Heart left ventricle (tissue), 16 donors: ENCODE data around the gene GAR1. TPM values are rescaled to one million over a fixed set of nuclear protein-coding genes. Genes with fewer than 3 reads are reported as not detected.
A peak's percentile ranks its signal among the peaks of the same experiment; 100 is the strongest.

Source experiments
- ATAC-seq, 4 donors: fragments of 200-7000 bp; cut with Tn5 transposase; one replicate each; pipeline ENCODE4 v1.9.1; 2020 to 2022; ENCODE audit warnings: moderate library complexity in 4 of 4, mild to moderate bottlenecking in 3 of 4, moderate number of reproducible peaks in 1 of 4
- DNase-seq, 5 donors: peaks; one replicate each; pipeline ENCODE4 v3.0.0-alpha.2; 2020
- H3K27ac ChIP-seq, 12 donors: fragments of 200-600 bp; sonication (generic) in 4 of 12; one replicate each; pipeline versions ENCODE4 v1.5.0 to v1.8.0; 2016 to 2022; ENCODE audit warnings: mild to moderate bottlenecking in 2 of 12
- H3K27me3 ChIP-seq, 9 donors: fragments of 200-600 bp; sonication (generic) in 2 of 9; one replicate each; pipeline versions ENCODE4 v1.5.1 to v1.8.0; 2016 to 2022; ENCODE audit warnings: mild to moderate bottlenecking in 3 of 9
- H3K36me3 ChIP-seq, 9 donors: fragments of 200-600 bp; sonication (generic) in 2 of 9; one replicate each; pipeline versions ENCODE4 v1.5.0 to v1.8.0; 2018 to 2022; ENCODE audit warnings: mild to moderate bottlenecking in 2 of 9
- H3K4me1 ChIP-seq, 12 donors: fragments of 200-600 bp; sonication (generic) in 4 of 12; one replicate each; pipeline versions ENCODE4 v1.5.0 to v1.8.0; 2016 to 2022; ENCODE audit warnings: mild to moderate bottlenecking in 3 of 12
- H3K4me3 ChIP-seq, 12 donors: fragments of 200-600 bp; sonication (generic) in 4 of 12; one replicate each; pipeline versions ENCODE4 v1.5.0 to v1.8.0; 2017 to 2022; ENCODE audit warnings: mild to moderate bottlenecking in 9 of 12, moderate library complexity in 4 of 12
- H3K9me3 ChIP-seq, 12 donors: fragments of 200-600 bp; sonication (generic) in 4 of 12; one replicate each; pipeline versions ENCODE4 v1.5.0 to v1.8.0; 2016 to 2022; ENCODE audit warnings: mild to moderate bottlenecking in 1 of 12
- POLR2A ChIP-seq, 2 donors: fragments of 450-650 bp; IDR thresholded peaks; one replicate each; pipeline ENCODE4 v1.6.1; 2017; ENCODE audit warnings: antibody characterized with exemption in 2 of 2, mild to moderate bottlenecking in 2 of 2, moderate library complexity in 2 of 2
- WGBS, 4 donors: extraction: QIAGEN DNeasy Blood & Tissue Kit in 2 of 4; methylation state at CpG; one replicate each; pipeline versions ENCODE4 v1.1.5 to v1.1.7; 2013 to 2018; 5-methylcytosine and 5-hydroxymethylcytosine counted together
- intact Hi-C, 10 donors: fragments of 100-400 bp; cut with DNase I; formaldehyde crosslinking; loops; one replicate each; pipeline versions ENCODE4 v1.11.1 to v1.14.2; 2022
- polyA plus RNA-seq, 2 donors: library from polyadenylated mRNA; stranded (reverse); fragments of 200-250 nt; gene quantifications; one replicate each; pipeline ENCODE4 v1.2.3, GENCODE V29; 2013
- total RNA-seq, 9 donors: library from RNA; depleted of rRNA in 2 of 9; stranded (reverse); fragments of >200 nt in 2 of 9; fragmentation: NEBNext Ultra II Directional in 3 of 9; extraction: Animal tissue kit (Norgen Biotek cat#: 25700) in 3 of 9; gene quantifications; one replicate each; pipeline versions ENCODE4 v1.1.0 to v1.2.4, GENCODE V29; 2016 to 2023
- TF ChIP-seq, protein P1 (sequence below), 12 donors: fragments of 200-600 bp; sonication (generic) in 4 of 12; IDR thresholded peaks; one replicate each; pipeline versions ENCODE4 v1.5.0 to v1.8.0; 2018 to 2022; ENCODE audit warnings: antibody characterized with exemption in 12 of 12, mild to moderate bottlenecking in 5 of 12
- donor health status: ischemic (EF 13 %, LVEDD 7.1; RV severe dilation, severe dysfunction).
- donor health status: healthy with polysubstance abuse.
- donor health status: DM: no; HTN: yes; CAD: no.
- donor health status: DM: no; HTN: no; CAD: no.
- donor health status: ischemic (EF 25% LVEDD 6.9; RV normal size, moderate dysfunction).
- donor health status: ischemic (EF 25% LVEDD 5.7; RV mildly dilated, moderate dysfunction).
- donor health status: healthy.
- donor health status: DM: yes; HTN: yes; CAD: no.
- donor health status: ischemic (EF 35%, LVEDD 5.7; RV mildly dilated, moderate dysfunction).
- donor health status: nonischemic (EF 11% LVEDD 7.7; RV severe dilation, severe dysfunction).
- donor health status: DM: yes; HTN: yes; CAD: no.
- donor health status: PGD.
- donor health status: ischemic (EF 29% LVEDD 5.4; RV normal size, mild dysfunction).
- donor health status: nonischemic (EF 23%, LVEDD 6.1; RV moderate dilation, normal function).

GAR1 gene
- total and polyA plus RNA-seq, 11 donors, result 3.2 to 22.3 (median 8.5) TPM

DNA sequence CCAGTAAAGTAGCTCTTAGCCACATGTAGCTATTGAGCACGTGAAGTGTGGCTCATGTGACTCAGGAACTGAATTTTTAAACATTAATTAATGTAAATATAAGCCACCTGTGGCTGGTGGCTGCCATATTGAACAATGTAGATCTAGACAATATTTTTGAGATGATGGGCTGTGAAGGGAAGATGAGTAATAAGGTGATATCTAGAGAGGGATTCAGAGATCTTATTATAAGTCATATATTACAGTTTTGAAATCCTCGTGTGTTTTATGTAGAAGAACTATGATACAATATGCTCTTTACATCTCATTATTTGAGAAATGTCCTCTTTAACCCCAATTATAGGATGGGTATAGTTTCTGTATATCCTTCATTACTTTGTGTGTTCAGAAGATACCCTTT lies 5.6 kb downstream of the GAR1 start:
- 81 to 91% (median 85%) methylated on average over 2 of the region's 2 CpGs for WGBS, 4 donors
- TF ChIP-seq, protein P1, sequence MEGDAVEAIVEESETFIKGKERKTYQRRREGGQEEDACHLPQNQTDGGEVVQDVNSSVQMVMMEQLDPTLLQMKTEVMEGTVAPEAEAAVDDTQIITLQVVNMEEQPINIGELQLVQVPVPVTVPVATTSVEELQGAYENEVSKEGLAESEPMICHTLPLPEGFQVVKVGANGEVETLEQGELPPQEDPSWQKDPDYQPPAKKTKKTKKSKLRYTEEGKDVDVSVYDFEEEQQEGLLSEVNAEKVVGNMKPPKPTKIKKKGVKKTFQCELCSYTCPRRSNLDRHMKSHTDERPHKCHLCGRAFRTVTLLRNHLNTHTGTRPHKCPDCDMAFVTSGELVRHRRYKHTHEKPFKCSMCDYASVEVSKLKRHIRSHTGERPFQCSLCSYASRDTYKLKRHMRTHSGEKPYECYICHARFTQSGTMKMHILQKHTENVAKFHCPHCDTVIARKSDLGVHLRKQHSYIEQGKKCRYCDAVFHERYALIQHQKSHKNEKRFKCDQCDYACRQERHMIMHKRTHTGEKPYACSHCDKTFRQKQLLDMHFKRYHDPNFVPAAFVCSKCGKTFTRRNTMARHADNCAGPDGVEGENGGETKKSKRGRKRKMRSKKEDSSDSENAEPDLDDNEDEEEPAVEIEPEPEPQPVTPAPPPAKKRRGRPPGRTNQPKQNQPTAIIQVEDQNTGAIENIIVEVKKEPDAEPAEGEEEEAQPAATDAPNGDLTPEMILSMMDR (IDR thresholded peaks at IDR 0.05), result no peak
- no peak for TF ChIP-seq POLR2A (IDR thresholded peaks at IDR 0.05)
- H3K27me3 ChIP-seq, result no peaks in the 10 kb centered on the region
- H3K36me3 ChIP-seq, result peaks cover 0 to 87% (median 71%) of the 10 kb centered on the region in 9 donors
- H3K4me3 ChIP-seq, result no peak overlapping the region
- H3K27ac ChIP-seq, result no peak overlapping the region
- H3K4me1 ChIP-seq, result peaks cover 0 to 15% (median 8%) of the 10 kb centered on the region in 12 donors
- ATAC-seq (no peak), DNase-seq (no peak)
- intact Hi-C loops, result loop anchor here in 3 of 10 donors (5.0 to 10.0 kb wide), 3 partner anchors 116 to 389 kb away; partner anchors contain the start of genes CASP6 (in 2 of the 3) and SEC24B (in 1 of the 3)
- H3K9me3 ChIP-seq, result no peaks in the 10 kb centered on the region

DNA sequence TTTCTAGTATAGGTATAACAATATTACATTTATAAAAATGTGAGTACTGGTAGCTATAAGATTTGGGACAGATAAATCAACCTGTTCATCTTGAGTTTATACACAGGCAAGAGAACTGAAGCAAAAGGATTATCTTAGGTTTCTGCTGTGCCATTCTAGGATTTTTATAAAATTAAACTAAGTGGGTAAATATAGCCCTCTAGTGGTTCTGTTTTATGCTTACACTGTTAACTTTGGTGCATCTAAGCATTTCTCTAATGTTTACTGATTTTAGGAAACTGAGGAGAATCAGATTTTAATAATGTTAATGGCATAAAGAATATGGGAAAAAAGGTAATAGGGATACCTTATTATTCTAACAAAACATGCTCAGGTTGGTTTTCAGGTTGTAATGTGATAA lies 11.2 kb downstream of the GAR1 start:
- no peak overlapping the region for H3K4me3 ChIP-seq
- H3K4me1 ChIP-seq, result no peaks in the 10 kb centered on the region
- no peak for DNase-seq
- intact Hi-C loops, result loop anchor here in 9 of 10 donors (1.0 to 10.0 kb wide), 5 partner anchors 122 to 404 kb away; partner anchors contain the start of gene CASP6 (in 2 of the 9)
- TF ChIP-seq, protein P1 (IDR thresholded peaks at IDR 0.05), result peak; percentile 44 to 66 (median 54)
- TF ChIP-seq POLR2A (IDR thresholded peaks at IDR 0.05), result no peak
- no peaks in the 10 kb centered on the region for H3K27me3 ChIP-seq
- no peak for ATAC-seq
- H3K9me3 ChIP-seq, result no peaks in the 10 kb centered on the region
- no peak overlapping the region for H3K27ac ChIP-seq
- peaks cover 0 to 46% (median 37%) of the 10 kb centered on the region in 9 donors for H3K36me3 ChIP-seq

DNA sequence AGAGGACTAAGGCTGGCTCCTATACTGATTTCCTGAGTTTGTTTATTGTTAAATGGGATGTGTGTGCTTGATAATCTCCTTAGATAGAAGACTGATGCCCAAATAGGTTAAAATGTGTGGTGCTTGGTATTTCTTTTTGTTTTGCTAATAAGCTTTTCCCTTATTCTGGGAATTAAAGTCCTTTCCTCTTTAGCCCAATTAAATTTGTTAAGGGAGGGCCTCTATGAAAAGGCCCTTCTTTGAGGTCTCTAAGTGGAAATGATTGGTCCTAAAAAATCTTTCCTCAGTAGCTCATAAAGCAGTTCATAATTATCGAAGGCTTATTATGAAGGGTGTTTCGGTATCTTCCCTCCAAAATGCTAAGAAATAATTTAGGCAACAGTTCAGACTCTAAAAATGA lies 12.1 kb downstream of the GAR1 start, which contains the start of gene RRH:
Gene RRH, plus strand, starts transcription at position 301 of the 400 bp plus-strand sequence. Its CDS starts 56 bp downstream, at position 357.
- DNase-seq, result no peak
- intact Hi-C loops, result loop anchor here in 8 of 10 donors (2.0 to 10.0 kb wide), 4 partner anchors 123 to 405 kb away; partner anchors contain the start of gene CASP6 (in 2 of the 8)
- H3K27ac ChIP-seq, result no peak within 1 kb of the TSS
- ATAC-seq, result no peak
- WGBS, 4 donors, result 93 to 98% (median 97%) methylated on average over 2 of the region's 2 CpGs
- no peaks in the 10 kb centered on the region for H3K9me3 ChIP-seq
- H3K27me3 ChIP-seq, result no peaks in the 10 kb centered on the region
- no peak within 1 kb of the TSS for H3K4me3 ChIP-seq
- H3K36me3 ChIP-seq, result peaks cover 0 to 38% (median 30%) of the 10 kb centered on the region in 9 donors
- TF ChIP-seq, protein P1 (IDR thresholded peaks at IDR 0.05), result no peak
- TF ChIP-seq POLR2A (IDR thresholded peaks at IDR 0.05), result no peak
- H3K4me1 ChIP-seq, result no peaks in the 10 kb centered on the region

DNA sequence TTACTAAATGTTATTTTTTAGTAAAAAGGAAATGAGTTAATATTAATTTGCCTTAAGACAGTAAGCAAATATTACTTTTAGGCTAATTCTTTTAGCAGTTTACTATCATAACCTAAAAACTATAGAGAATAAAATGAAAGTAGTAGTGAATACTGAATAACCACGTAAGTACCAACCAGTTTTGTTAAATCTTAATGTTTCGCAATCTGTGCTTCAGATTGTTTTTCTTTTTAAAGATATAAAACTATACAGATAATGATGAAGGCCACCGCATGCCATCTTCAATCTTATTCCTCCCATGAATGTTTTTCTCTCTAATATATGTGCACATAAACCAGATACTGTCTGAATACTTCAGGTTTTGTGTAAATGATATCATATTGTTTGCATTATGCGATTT lies 18.2 kb downstream of the GAR1 start:
- no peaks in the 10 kb centered on the region for H3K27me3 ChIP-seq
- DNase-seq, result no peak

More for the DNA sequence above, 18.2 kb downstream of the GAR1 start:
- no peaks in the 10 kb centered on the region for H3K4me1 ChIP-seq
- no peak overlapping the region for H3K27ac ChIP-seq
- WGBS, 4 donors, result 93 to 98% (median 94%) methylated on average over 4 of the region's 4 CpGs
- H3K36me3 ChIP-seq, result no peaks in the 10 kb centered on the region
- no peak for ATAC-seq
- intact Hi-C loops, result loop anchor here in 2 of 10 donors (10.0 kb wide), 1 partner anchor 141 kb away; no protein-coding TSS in a partner anchor
- no peaks in the 10 kb centered on the region for H3K9me3 ChIP-seq
- TF ChIP-seq, protein P1 (IDR thresholded peaks at IDR 0.05), result no peak
- no peak for TF ChIP-seq POLR2A (IDR thresholded peaks at IDR 0.05)
- H3K4me3 ChIP-seq, result no peak overlapping the region
